ENCODE results near the gene IL6R.

DNA sequence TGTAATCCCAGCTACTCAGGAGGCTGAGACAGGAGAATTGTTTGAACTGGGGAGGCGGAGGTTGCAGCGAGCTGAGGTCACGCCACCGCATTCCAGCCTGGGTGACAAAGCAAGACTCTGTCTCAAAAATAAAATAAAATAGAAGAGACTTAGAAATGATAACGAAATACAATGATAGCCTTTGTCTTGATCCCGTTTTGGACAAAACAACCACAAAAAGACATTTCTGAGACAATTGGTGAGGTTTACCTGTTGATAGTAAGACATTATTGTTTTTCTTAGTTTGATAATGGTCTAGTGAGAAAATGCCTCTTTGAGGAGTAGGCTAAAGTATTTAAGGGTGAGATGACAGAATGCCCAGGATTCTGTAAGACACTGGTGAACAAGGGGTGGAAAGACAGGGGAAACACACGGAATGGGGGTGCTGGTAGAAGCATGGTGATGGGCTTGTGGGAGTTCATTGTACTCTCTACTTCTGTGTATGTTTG lies 109.0 kb downstream of the IL6R start:
- TF ChIP-seq, protein P1, sequence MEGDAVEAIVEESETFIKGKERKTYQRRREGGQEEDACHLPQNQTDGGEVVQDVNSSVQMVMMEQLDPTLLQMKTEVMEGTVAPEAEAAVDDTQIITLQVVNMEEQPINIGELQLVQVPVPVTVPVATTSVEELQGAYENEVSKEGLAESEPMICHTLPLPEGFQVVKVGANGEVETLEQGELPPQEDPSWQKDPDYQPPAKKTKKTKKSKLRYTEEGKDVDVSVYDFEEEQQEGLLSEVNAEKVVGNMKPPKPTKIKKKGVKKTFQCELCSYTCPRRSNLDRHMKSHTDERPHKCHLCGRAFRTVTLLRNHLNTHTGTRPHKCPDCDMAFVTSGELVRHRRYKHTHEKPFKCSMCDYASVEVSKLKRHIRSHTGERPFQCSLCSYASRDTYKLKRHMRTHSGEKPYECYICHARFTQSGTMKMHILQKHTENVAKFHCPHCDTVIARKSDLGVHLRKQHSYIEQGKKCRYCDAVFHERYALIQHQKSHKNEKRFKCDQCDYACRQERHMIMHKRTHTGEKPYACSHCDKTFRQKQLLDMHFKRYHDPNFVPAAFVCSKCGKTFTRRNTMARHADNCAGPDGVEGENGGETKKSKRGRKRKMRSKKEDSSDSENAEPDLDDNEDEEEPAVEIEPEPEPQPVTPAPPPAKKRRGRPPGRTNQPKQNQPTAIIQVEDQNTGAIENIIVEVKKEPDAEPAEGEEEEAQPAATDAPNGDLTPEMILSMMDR (IDR thresholded peaks at IDR 0.05; ENCODE audit: low read depth, low read length) = no peak
- no peak for TF ChIP-seq EZH2phosphoT487 (IDR thresholded peaks at IDR 0.05; ENCODE audit: low read depth)

Measured in OCI-LY3 (cell line).